HEK293T (cell line): ENCODE results near the gene NALF2.

ENCODE experiments used
- ARNT ChIP-seq: fragments of 450-650 bp; IDR thresholded peaks from 2 replicates; pipeline ENCODE4 v1.6.1; 2017; ENCODE audit warnings: mild to moderate bottlenecking
- BHLHE40 ChIP-seq: fragments of 450-650 bp; IDR thresholded peaks from 2 replicates; pipeline ENCODE4 v1.6.1; 2016; ENCODE audit warnings: mild to moderate bottlenecking, moderate library complexity, borderline replicate concordance
- ELF4 ChIP-seq: fragments of 450-650 bp; IDR thresholded peaks from 2 replicates; pipeline ENCODE4 v1.6.1; 2017; ENCODE audit warnings: antibody characterized with exemption
- FOXA1 ChIP-seq: fragments of 450-650 bp; IDR thresholded peaks from 2 replicates; pipeline ENCODE4 v1.6.1; 2016; ENCODE audit warnings: mild to moderate bottlenecking
- FOXK2 ChIP-seq: fragments of 450-650 bp; IDR thresholded peaks from 2 replicates; pipeline ENCODE4 v1.6.1; 2016; ENCODE audit warnings: mild to moderate bottlenecking
- FOXM1 ChIP-seq: fragments of 450-650 bp; IDR thresholded peaks from 2 replicates; pipeline ENCODE4 v1.6.1; 2017; ENCODE audit warnings: mild to moderate bottlenecking, borderline replicate concordance
- NFRKB ChIP-seq: fragments of 450-650 bp; IDR thresholded peaks from 2 replicates; pipeline ENCODE4 v1.6.1; 2016; ENCODE audit warnings: mild to moderate bottlenecking, moderate library complexity
- SP1 ChIP-seq: fragments of 450-650 bp; IDR thresholded peaks from 2 replicates; pipeline ENCODE4 v1.6.1; 2017
- SUZ12 ChIP-seq: fragments of 450-650 bp; IDR thresholded peaks from 2 replicates; pipeline ENCODE4 v1.6.1; 2016; ENCODE audit warnings: mild to moderate bottlenecking
- TARDBP ChIP-seq: fragments of 450-650 bp; IDR thresholded peaks from 2 replicates; pipeline ENCODE4 v1.6.1; 2016
- ZNF384 ChIP-seq: fragments of 450-650 bp; IDR thresholded peaks from 2 replicates; pipeline ENCODE4 v1.6.1; 2016

- TF ChIP-seq FOXM1 (no peak), ARNT (no peak), TARDBP (no peak), NFRKB (no peak), SP1 (no peak), ELF4 (no peak), SUZ12 (no peak), FOXA1 (no peak), FOXK2 (no peak), BHLHE40 (no peak), ZNF384 (no peak)
Measured at GRCh38 chrX:69469975-69470374, 34.2 kb upstream of the NALF2 start.
